GM12873 (cell line): ENCODE results near the gene HYDIN.

ENCODE experiments used
- TF ChIP-seq, protein P1 (sequence below): IDR thresholded peaks from 2 replicates; pipeline ENCODE4 v1.5.1; 2012; ENCODE audit warnings: low read depth, mild to moderate bottlenecking, moderate library complexity, low read length, control low read depth; ENCODE audit not compliant: insufficient read depth; ENCODE audit errors: missing control alignments

The HYDIN gene

DNA sequence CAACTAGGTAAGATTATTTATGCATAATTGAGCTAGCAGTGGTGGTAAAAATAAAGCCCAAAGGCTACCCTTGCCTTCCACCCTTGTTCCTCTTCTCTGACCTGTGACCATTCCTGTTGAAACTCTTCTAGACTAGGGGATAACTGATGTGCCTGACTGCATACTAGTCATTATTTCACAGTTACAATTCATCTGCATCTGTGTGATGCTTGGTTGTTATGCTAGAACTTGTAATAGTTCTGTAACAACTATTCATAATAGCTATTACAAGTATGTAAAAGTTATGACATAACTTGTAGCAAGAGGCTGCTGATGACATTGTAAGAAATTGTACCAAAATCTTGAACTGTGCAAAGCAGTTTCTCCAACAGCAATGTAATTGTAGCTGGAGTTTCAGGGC, 427.2 kb downstream of the HYDIN start:
- TF ChIP-seq, protein P1, sequence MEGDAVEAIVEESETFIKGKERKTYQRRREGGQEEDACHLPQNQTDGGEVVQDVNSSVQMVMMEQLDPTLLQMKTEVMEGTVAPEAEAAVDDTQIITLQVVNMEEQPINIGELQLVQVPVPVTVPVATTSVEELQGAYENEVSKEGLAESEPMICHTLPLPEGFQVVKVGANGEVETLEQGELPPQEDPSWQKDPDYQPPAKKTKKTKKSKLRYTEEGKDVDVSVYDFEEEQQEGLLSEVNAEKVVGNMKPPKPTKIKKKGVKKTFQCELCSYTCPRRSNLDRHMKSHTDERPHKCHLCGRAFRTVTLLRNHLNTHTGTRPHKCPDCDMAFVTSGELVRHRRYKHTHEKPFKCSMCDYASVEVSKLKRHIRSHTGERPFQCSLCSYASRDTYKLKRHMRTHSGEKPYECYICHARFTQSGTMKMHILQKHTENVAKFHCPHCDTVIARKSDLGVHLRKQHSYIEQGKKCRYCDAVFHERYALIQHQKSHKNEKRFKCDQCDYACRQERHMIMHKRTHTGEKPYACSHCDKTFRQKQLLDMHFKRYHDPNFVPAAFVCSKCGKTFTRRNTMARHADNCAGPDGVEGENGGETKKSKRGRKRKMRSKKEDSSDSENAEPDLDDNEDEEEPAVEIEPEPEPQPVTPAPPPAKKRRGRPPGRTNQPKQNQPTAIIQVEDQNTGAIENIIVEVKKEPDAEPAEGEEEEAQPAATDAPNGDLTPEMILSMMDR: no peak

DNA sequence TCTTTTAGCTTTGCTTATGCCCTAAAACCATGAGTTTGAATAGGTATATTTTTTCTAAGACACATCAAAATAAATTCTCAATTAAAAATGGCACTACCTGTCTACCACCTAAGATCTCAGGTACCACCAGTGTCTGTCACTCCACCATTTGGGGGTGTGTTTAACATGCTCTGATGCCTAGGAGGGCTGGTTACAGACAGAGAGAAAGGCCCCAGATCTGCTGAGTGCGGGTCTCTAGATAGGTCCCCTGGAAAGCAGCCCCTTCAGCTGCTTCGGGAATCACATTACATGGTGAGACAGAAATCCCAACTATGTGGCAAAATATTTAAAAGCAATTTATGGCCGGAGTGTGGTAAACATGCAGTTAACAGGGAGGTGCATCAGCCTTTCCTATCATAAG, 428.9 kb downstream of the HYDIN start:
- TF ChIP-seq, protein P1: no peak

DNA sequence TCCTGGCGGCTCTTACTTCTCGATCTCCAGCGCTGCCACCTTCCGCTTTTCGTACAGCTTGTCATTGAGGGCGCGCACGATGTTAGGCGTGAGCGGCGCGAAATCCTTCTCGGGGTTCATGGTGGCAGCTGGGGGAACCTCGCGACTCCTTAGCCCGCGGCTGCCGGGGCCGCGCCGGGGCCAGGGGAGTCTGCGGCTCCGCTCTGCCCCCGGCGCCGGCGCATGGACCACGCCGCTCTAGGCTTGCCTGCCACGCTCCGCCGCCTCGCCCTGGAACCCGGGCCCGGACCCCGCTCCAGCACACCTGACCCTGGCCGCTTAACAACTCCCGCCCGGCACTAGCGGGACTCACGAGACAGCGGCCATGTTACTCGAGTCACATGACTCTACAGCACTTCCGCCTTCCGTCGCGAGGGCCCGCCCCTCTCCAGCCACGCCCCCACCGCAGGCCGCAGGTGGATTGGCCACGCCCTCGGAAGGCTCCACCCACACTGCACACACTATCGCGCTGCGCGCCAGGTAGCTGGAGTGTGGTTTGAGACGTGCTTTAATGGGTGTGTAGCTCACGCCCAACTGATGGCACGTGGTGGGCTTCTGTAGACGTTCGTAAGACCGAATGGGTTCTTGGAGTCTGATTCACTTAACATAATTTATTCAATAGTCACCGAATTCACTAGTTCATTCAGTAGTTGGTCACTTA, 429.6 kb downstream of the HYDIN start, which contains the start of gene VAC14:
Gene VAC14, minus strand, starts transcription at position 378 of the 700 bp plus-strand sequence. Its CDS starts 258 bp downstream, at position 120.
- TF ChIP-seq, protein P1: no peak

DNA sequence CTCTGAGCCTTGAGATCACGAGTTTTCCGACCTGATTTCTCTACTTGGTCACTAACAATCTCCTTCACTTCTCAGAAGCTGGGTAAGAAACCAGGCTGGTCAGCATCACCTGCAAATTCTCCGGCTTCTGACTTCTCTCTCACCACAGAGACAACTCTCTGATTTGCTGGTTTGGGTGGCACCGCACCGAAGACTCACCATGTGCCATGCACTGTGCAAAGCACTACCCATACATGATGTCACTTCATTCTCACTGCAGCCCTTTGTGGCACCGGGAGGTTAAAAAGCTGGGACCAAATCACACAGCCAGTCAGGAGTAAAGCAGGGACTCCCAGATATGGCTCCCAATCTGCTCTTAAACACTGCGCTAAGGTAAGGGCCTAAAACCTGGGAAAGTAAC, 430.2 kb downstream of the HYDIN start:
- TF ChIP-seq, protein P1: no peak

DNA sequence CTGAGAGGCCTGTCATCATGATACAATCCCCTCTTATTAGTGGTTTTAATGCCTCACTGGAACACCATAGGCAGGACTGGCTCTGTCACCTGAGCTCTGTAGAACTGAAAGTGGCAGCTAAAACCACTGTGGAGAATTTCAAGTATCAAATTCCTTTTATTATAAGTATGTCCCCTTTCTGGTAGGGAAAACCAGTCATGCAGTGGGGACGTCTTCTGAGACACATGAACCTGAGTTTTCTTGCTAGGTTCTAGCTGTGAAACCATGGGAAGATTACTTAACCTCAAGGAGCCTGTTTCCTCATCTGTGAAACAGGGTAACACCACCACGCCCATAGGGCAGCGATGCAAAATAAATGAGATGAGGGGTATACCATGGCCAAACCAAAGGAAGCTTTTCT, 434.2 kb downstream of the HYDIN start:
- TF ChIP-seq, protein P1: no peak

DNA sequence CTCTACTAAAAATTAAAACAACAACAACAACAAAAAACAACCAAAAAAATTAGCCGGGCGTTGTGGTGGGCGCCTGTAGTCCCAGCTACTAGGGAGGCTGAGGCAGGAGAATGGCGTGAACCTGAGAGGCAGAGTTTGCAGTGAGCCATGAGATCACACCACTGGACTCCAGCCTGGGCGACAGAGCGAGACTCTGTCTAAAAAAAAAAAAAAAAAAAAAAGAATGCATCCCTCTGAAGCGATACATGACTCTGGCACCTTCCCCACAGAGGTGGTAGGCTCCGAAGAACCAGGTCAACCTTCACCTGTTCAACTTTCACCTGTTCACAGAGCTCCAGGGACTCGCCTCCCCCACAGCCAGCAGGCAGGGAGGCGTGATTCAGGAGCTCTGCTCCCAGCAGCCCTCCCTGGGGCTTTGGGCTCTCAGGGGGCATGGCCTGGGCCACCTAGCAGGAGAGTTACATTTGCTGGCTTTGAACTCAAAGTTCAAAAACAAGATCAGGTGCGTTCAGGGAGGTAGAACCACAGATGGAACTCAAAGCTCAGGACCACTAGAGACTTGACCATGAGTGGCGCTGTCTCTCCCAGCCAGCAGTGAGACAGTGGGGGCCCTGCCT, 435.1 kb downstream of the HYDIN start:
- TF ChIP-seq, protein P1: no peak

DNA sequence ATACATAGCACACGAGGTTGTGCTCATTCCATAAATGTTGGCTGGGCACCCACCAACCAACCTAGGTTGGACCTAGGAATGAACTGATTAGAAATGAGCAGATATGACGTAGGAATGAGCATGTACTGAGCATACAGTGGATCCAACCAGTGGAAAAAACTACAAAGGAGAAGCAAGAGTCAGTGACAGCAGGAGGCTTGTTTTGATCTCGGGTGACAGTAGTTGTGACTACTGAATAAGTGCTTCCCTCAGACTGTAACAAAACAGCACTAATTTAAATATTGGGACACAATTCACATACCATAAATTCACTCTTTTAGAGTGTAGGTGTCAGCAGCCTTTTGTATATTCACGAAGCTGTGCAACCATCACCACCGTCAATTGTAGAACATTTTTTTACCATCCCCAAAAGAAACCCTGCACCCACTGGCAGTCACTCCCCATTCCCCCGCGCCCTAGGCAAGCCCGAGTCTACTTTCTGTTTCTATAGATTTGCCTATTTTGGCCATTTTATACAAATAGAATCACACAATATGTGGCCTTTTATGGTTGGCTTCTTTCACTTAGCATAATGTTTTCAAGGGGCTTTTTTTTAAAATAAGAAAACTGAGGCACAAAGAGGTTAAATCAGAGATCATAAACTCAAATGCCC, 436.5 kb downstream of the HYDIN start:
- TF ChIP-seq, protein P1: no peak
